Type B pancreatic cell (in vitro differentiated cells): ENCODE results near the gene NOL6. TPM values are rescaled to one million over a fixed set of nuclear protein-coding genes. Genes with fewer than 3 reads are reported as not detected.

Experiments
- DNase-seq: peaks from one replicate; pipeline ENCODE4 v3.0.0; 2021; ENCODE audit warnings: mixed read lengths; ENCODE audit not compliant: unreplicated experiment; ENCODE audit errors: extremely low spot score
- H3K27ac Mint-ChIP-seq: 2 replicates; pipeline ENCODE4 v1.8.0; 2021; ENCODE audit warnings: mild to moderate bottlenecking, mixed read lengths
- H3K27me3 Mint-ChIP-seq: 2 replicates; pipeline ENCODE4 v1.8.0; 2021; ENCODE audit warnings: mixed read lengths
- H3K36me3 Mint-ChIP-seq: 2 replicates; pipeline ENCODE4 v1.8.0; 2021; ENCODE audit warnings: mixed read lengths
- H3K4me1 Mint-ChIP-seq: one replicate; pipeline ENCODE4 v1.8.0; 2021; ENCODE audit warnings: mixed read lengths; ENCODE audit not compliant: unreplicated experiment
- H3K4me3 Mint-ChIP-seq: 2 replicates; pipeline ENCODE4 v1.8.0; 2021; ENCODE audit warnings: mild to moderate bottlenecking, mixed read lengths
- H3K9me3 Mint-ChIP-seq: 2 replicates; pipeline ENCODE4 v1.8.0; 2021; ENCODE audit warnings: mixed read lengths
- CTCF ChIP-seq: fragments of 200-600 bp; sonication (generic); conservative IDR thresholded peaks from 2 replicates; pipeline ENCODE4 v1.5.0; 2021; ENCODE audit warnings: antibody characterized with exemption, mild to moderate bottlenecking
- total RNA-seq: library from RNA; stranded (reverse); gene quantifications from 2 replicates; pipeline ENCODE4 v1.2.1, GENCODE V29; 2021; ENCODE audit warnings: low replicate concordance

The NOL6 gene
- total RNA-seq, 1 donor from 2014 or later, result 39.2 TPM

GRCh38 chr9:33472171-33472880 lies 1.4 kb downstream of the NOL6 start:
- H3K4me1 Mint-ChIP-seq, result peaks cover 12% of the 10 kb centered on the region
- TF ChIP-seq CTCF, result no peak
- peak overlapping the region; percentile 100 for H3K4me3 Mint-ChIP-seq
- H3K36me3 Mint-ChIP-seq, result peaks cover 13% of the 10 kb centered on the region
- DNase-seq, result no peak
- H3K27ac Mint-ChIP-seq, result no peak overlapping the region
- H3K27me3 Mint-ChIP-seq, result no peaks in the 10 kb centered on the region
- no peaks in the 10 kb centered on the region for H3K9me3 Mint-ChIP-seq

- Mint-ChIP-seq H3K4me3 (peak overlapping the region; percentile 1), H3K9me3 (no peaks in the 10 kb centered on the region), H3K4me1 (peaks cover 12% of the 10 kb centered on the region), H3K36me3 (peaks cover 13% of the 10 kb centered on the region), H3K27ac (no peak overlapping the region), H3K27me3 (no peaks in the 10 kb centered on the region)
- no peak for DNase-seq
- no peak for TF ChIP-seq CTCF
Observed at GRCh38 chr9:33471361-33471760, 2.4 kb downstream of the NOL6 start.

GRCh38 chr9:33469891-33470290 lies 3.8 kb downstream of the NOL6 start:
- H3K36me3 Mint-ChIP-seq, result peaks cover 13% of the 10 kb centered on the region
- H3K4me3 Mint-ChIP-seq, result no peak overlapping the region
- no peak for TF ChIP-seq CTCF

GRCh38 chr9:33468797-33469621 lies 4.7 kb downstream of the NOL6 start:
- Mint-ChIP-seq H3K9me3 (no peaks in the 10 kb centered on the region), H3K4me3 (no peak overlapping the region), H3K27me3 (no peaks in the 10 kb centered on the region), H3K27ac (no peak overlapping the region), H3K36me3 (peaks cover 12% of the 10 kb centered on the region), H3K4me1 (peaks cover 11% of the 10 kb centered on the region)
- DNase-seq, result no peak
- TF ChIP-seq CTCF, result no peak

More at GRCh38 chr9:33469891-33470290, 3.8 kb downstream of the NOL6 start:
- no peak overlapping the region for H3K27ac Mint-ChIP-seq
- H3K27me3 Mint-ChIP-seq, result no peaks in the 10 kb centered on the region
- no peak for DNase-seq
- H3K9me3 Mint-ChIP-seq, result no peaks in the 10 kb centered on the region
- peaks cover 12% of the 10 kb centered on the region for H3K4me1 Mint-ChIP-seq

- Mint-ChIP-seq H3K27ac (no peak overlapping the region), H3K4me1 (peaks cover 5% of the 10 kb centered on the region), H3K27me3 (no peaks in the 10 kb centered on the region), H3K9me3 (no peaks in the 10 kb centered on the region), H3K36me3 (peaks cover 7% of the 10 kb centered on the region), H3K4me3 (no peak overlapping the region)
- TF ChIP-seq CTCF, result no peak
- DNase-seq, result no peak
Observed at GRCh38 chr9:33468215-33468730, 5.5 kb downstream of the NOL6 start.
